ENCODE measurements around the gene ATAD5. TPM values are rescaled to one million over a fixed set of nuclear protein-coding genes. Genes with fewer than 3 reads are reported as not detected.

The ATAD5 gene
- total and polyA plus RNA-seq, 12 donors: 0.14 to 1.4 (median 0.44) TPM

- H3K27ac ChIP-seq: no peak overlapping the region
- peaks cover 0 to 99% (median 24%) of the 10 kb centered on the region in 9 donors for H3K36me3 ChIP-seq
- H3K4me1 ChIP-seq: no peaks in the 10 kb centered on the region
- no peaks in the 10 kb centered on the region for H3K9me3 ChIP-seq
- H3K4me3 ChIP-seq: no peak overlapping the region
- ATAC-seq (no peak), DNase-seq (no peak)
- no peak for TF ChIP-seq CTCF (IDR thresholded peaks at IDR 0.05)
- H3K27me3 ChIP-seq: no peaks in the 10 kb centered on the region
- WGBS, 2 donors: 63 to 82% methylated on average over 2 of the region's 2 CpGs
- intact Hi-C loops (cut with DNase I): no loop called here
These were observed 41.5 kb upstream of the ATAD5 start for GRCh38 chr17:30790279-30790678.

GRCh38 chr17:30793282-30793977, 38.3 kb upstream of the ATAD5 start:
- Histone ChIP-seq H3K4me3 (no peak overlapping the region), H3K36me3 (peaks cover 0 to 99% (median 20%) of the 10 kb centered on the region in 9 donors), H3K27ac (no peak overlapping the region), H3K27me3 (no peaks in the 10 kb centered on the region), H3K4me1 (no peaks in the 10 kb centered on the region), H3K9me3 (no peaks in the 10 kb centered on the region)
- intact Hi-C loops (cut with DNase I): no loop called here
- TF ChIP-seq CTCF (IDR thresholded peaks at IDR 0.05): no peak
- DNase-seq: no peak
- WGBS, 2 donors: 90 to 91% methylated on average over 9 of the region's 9 CpGs
- no peak for ATAC-seq

GRCh38 chr17:30794372-30794771, 37.4 kb upstream of the ATAD5 start:
- Histone ChIP-seq H3K27ac (no peak overlapping the region), H3K27me3 (no peaks in the 10 kb centered on the region), H3K36me3 (peaks cover 0 to 100% (median 24%) of the 10 kb centered on the region in 9 donors), H3K4me3 (no peak overlapping the region), H3K9me3 (no peaks in the 10 kb centered on the region), H3K4me1 (no peaks in the 10 kb centered on the region)
- TF ChIP-seq CTCF (IDR thresholded peaks at IDR 0.05): no peak
- no peak for ATAC-seq
- intact Hi-C loops (cut with DNase I): no loop called here
- DNase-seq: no peak
- WGBS, 2 donors: 96 to 97% methylated on average over 5 of the region's 5 CpGs

GRCh38 chr17:30796016-30796415, 35.8 kb upstream of the ATAD5 start:
- H3K4me3 ChIP-seq: no peak overlapping the region
- intact Hi-C loops (cut with DNase I): no loop called here
- H3K9me3 ChIP-seq: no peaks in the 10 kb centered on the region
- H3K27ac ChIP-seq: no peak overlapping the region
- no peak for ATAC-seq
- H3K4me1 ChIP-seq: no peaks in the 10 kb centered on the region
- 94 to 95% methylated on average over 4 of the region's 4 CpGs for WGBS, 2 donors
- peaks cover 0 to 100% (median 28%) of the 10 kb centered on the region in 9 donors for H3K36me3 ChIP-seq
- no peak for TF ChIP-seq CTCF (IDR thresholded peaks at IDR 0.05)
- no peak for DNase-seq
- H3K27me3 ChIP-seq: no peaks in the 10 kb centered on the region

Data from heart right ventricle (tissue), 16 donors.